ENCODE measurements around the gene SNRPA. TPM values are rescaled to one million over a fixed set of nuclear protein-coding genes. Genes with fewer than 3 reads are reported as not detected.

Gene SNRPA
- total and polyA plus RNA-seq, 2 of the 4 experiments (the other 2 are of a cell fraction), result 30.3 to 81.3 TPM

DNA sequence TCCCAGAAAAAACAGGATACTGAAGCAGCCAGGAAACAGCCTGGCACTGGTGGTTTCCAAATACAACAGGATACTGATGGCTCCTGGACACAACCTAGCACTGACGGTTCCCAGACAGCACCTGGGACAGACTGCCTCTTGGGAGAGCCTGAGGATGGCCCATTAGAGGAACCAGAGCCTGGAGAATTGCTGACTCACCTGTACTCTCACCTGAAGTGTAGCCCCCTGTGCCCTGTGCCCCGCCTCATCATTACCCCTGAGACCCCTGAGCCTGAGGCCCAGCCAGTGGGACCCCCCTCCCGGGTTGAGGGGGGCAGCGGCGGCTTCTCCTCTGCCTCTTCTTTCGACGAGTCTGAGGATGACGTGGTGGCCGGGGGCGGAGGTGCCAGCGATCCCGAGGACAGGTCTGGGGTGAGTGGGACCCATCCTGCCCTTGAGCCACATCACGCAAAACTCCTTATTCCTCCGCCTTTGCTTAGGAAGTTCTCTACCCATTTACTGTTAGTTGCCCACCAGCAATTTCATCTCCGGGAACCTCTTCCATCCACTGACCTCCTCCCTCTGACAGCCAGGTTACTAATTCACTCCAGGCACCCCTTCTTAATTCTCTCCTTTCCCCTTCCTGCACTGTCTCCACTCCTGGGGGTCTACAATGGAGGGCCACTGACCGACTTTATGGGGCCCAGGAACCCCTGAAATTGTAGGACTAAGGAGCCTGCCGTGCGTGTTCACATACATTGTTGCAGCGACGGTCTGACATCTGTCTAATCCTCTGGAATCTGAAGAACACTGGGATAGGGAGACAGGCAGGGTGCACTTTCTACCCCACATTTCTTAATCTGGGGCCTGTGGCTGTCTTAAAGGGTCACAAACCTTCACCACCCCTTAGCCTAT, 32.9 kb upstream of the SNRPA start:
- H2AFZ ChIP-seq (replicated peaks; ENCODE audit: low read length, poor library complexity), result peak overlapping the region; percentile 82
- no TSS peak for BruUV-seq (replicated peaks)
- peaks cover 20% of the 10 kb centered on the region; the same call in 1 of the 2 replicates for H4K20me1 ChIP-seq (ENCODE audit: insufficient read depth, low read length)
- POLR2A ChIA-PET (ENCODE audit: unreplicated experiment), result no interaction called here
- H3K23ac ChIP-seq (ENCODE audit: low read depth, low read length), result peak overlapping the region; percentile 97
- H3K18ac ChIP-seq (ENCODE audit: low read depth, low read length), result peak overlapping the region; percentile 6; the same call in 1 of the 2 replicates
- no peak for ATAC-seq (ENCODE audit: low read depth)
- H3K9me1 ChIP-seq (ENCODE audit: insufficient read depth, low read length), result peaks cover 16% of the 10 kb centered on the region; the same call in 1 of the 2 replicates
- peak overlapping the region; percentile 96 for H3K27ac ChIP-seq (ENCODE audit: insufficient read depth, low read length)
- H3K4me2 ChIP-seq (ENCODE audit: low read depth, low read length), result peak overlapping the region; percentile 91
- H3K9ac ChIP-seq (ENCODE audit: low read depth, low read length), result peak overlapping the region; percentile 97
- H3K56ac ChIP-seq (ENCODE audit: extremely low read depth, insufficient read depth, low read length), result peak overlapping the region; percentile 79; the same call in 1 of the 2 replicates
- in situ Hi-C loops (cut with MboI; ENCODE audit: low sequenced_read_pairs) (no loop called here), intact Hi-C loops (cut with micrococcal nuclease) (loop anchor here (2.0 to 5.0 kb wide), 2 partner anchors 33 to 79 kb away; partner anchors contain the start of genes ACTMAP, EGLN2 and SNRPA), dilution Hi-C loops (cut with HindIII; ENCODE audit: low sequenced_read_pairs, unreplicated experiment) (no loop called here)
- TF ChIP-seq, protein P1, sequence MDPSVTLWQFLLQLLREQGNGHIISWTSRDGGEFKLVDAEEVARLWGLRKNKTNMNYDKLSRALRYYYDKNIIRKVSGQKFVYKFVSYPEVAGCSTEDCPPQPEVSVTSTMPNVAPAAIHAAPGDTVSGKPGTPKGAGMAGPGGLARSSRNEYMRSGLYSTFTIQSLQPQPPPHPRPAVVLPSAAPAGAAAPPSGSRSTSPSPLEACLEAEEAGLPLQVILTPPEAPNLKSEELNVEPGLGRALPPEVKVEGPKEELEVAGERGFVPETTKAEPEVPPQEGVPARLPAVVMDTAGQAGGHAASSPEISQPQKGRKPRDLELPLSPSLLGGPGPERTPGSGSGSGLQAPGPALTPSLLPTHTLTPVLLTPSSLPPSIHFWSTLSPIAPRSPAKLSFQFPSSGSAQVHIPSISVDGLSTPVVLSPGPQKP (IDR thresholded peaks at IDR 0.05; ENCODE audit: borderline replicate concordance, low read depth, low read length), result no peak
- TF ChIP-seq NFE2L2 (IDR thresholded peaks at IDR 0.05; ENCODE audit: low read depth, low read length) (0 out of 2 replicates have a peak, but pooled peaks have one; percentile 7), FOS (IDR thresholded peaks at IDR 0.05; ENCODE audit: low read depth, low read length) (no peak), CEBPB (IDR thresholded peaks at IDR 0.05; ENCODE audit: low read depth, low read length) (no peak), BHLHE40 (IDR thresholded peaks at IDR 0.05; ENCODE audit: low read depth, low read length) (no peak), POLR2A (IDR thresholded peaks at IDR 0.05; ENCODE audit: low read depth, low read length) (peak; percentile 56; the same call in 1 of the 2 replicates), MAFK (IDR thresholded peaks at IDR 0.05; ENCODE audit: low read depth, low read length) (peak; percentile 37; the same call in 1 of the 2 replicates), CHD1 (IDR thresholded peaks at IDR 0.05; ENCODE audit: low read depth, low read length) (no peak; the same call in 1 of the 2 replicates), MXI1 (IDR thresholded peaks at IDR 0.05; ENCODE audit: borderline replicate concordance, low read depth, low read length) (no peak; the same call in 1 of the 2 replicates), RAD21 (IDR thresholded peaks at IDR 0.05; ENCODE audit: low read length) (no peak)
- TF ChIP-seq, protein P2, sequence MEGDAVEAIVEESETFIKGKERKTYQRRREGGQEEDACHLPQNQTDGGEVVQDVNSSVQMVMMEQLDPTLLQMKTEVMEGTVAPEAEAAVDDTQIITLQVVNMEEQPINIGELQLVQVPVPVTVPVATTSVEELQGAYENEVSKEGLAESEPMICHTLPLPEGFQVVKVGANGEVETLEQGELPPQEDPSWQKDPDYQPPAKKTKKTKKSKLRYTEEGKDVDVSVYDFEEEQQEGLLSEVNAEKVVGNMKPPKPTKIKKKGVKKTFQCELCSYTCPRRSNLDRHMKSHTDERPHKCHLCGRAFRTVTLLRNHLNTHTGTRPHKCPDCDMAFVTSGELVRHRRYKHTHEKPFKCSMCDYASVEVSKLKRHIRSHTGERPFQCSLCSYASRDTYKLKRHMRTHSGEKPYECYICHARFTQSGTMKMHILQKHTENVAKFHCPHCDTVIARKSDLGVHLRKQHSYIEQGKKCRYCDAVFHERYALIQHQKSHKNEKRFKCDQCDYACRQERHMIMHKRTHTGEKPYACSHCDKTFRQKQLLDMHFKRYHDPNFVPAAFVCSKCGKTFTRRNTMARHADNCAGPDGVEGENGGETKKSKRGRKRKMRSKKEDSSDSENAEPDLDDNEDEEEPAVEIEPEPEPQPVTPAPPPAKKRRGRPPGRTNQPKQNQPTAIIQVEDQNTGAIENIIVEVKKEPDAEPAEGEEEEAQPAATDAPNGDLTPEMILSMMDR (conservative IDR thresholded peaks at IDR 0.05; ENCODE audit: low read depth, low read length), result no peak
- peak overlapping the region; percentile 49 for H2BK120ac ChIP-seq (ENCODE audit: low read depth, low read length)
- no peaks in the 10 kb centered on the region for H3K9me3 ChIP-seq (ENCODE audit: control insufficient read depth, insufficient read depth, low read length)
- H4K91ac ChIP-seq (ENCODE audit: insufficient read depth, low read depth, low read length), result peak overlapping the region; percentile 77
- H2BK15ac ChIP-seq (ENCODE audit: low read depth, low read length), result 0 out of 3 replicates have a peak overlapping the region, but pooled peaks have one; percentile 19
- peaks cover 17 to 68% of the 10 kb centered on the region in 2 experiments for H3K79me1 ChIP-seq (ENCODE audit: low read depth in 1 of 2, low read length in 2 of 2)
- H4K8ac ChIP-seq (ENCODE audit: low read depth in 2 of 2, low read length in 2 of 2), result peak overlapping the region; percentile 55 to 70; a peak in 2 of 4 replicates
- peak overlapping the region; percentile 86 for H2AK5ac ChIP-seq (ENCODE audit: low read depth, low read length)
- peak overlapping the region; percentile 84; the same call in 1 of the 2 replicates for H4K5ac ChIP-seq (ENCODE audit: low read depth, low read length)
- H2BK20ac ChIP-seq (ENCODE audit: low read depth, low read length), result no peak overlapping the region; the same call in 1 of the 2 replicates
- H2BK5ac ChIP-seq (ENCODE audit: low read depth, low read length, poor library complexity, severe bottlenecking), result peak overlapping the region; percentile 83
- H3K14ac ChIP-seq (replicated peaks; ENCODE audit: low read depth, low read length), result peak overlapping the region; percentile 86
- peak overlapping the region; percentile 90 for H2AK9ac ChIP-seq (replicated peaks; ENCODE audit: low read depth, low read length, poor library complexity)
- peaks cover 11% of the 10 kb centered on the region for H3K4me1 ChIP-seq (ENCODE audit: control insufficient read depth, insufficient read depth, low read length)
- CTCF ChIA-PET, result interaction anchor here (0.9 kb wide), 1 partner anchor 27 kb away, joined by 4 read pairs; no protein-coding TSS in a partner anchor
- H3K27me3 ChIP-seq (ENCODE audit: control insufficient read depth, insufficient read depth, low read length), result no peaks in the 10 kb centered on the region
- peaks cover 8% of the 10 kb centered on the region; the same call in 1 of the 2 replicates for H3K36me3 ChIP-seq (ENCODE audit: control insufficient read depth, insufficient read depth, low read length)
- DNase-seq, result peak; percentile 15
- H3K4ac ChIP-seq (ENCODE audit: low read depth, low read length), result peak overlapping the region; percentile 69
- H3K4me3 ChIP-seq (ENCODE audit: insufficient read depth, low read depth, low read length), result peak overlapping the region; percentile 86
- WGBS, 2 experiments (ENCODE audit: extremely low coverage in 2 of 2, insufficient read length in 1 of 2), result 12% methylated on average over 8 of the region's 20 CpGs; no CpG with 5 or more reads in 1 of the 2 experiments
